BLaER1 (cell line): ENCODE results near the gene HYCC2.
"Not testable (repeated sequence)": the region's sequence is repeated elsewhere in the genome, so short reads cannot be mapped to it uniquely, and the experiment has no call there.

Source experiments
- H3K27ac ChIP-seq: shearing (Covaris generic); formaldehyde crosslinking; 2 replicates; pipeline ENCODE4 v1.8.1; 2022
- H3K27me3 ChIP-seq: shearing (Covaris generic); formaldehyde crosslinking; 2 replicates; pipeline ENCODE4 v1.8.1; 2022
- H3K36me3 ChIP-seq: shearing (Covaris generic); formaldehyde crosslinking; 2 replicates; pipeline ENCODE4 v1.8.1; 2022
- H3K4me1 ChIP-seq: shearing (Covaris generic); formaldehyde crosslinking; 2 replicates; pipeline ENCODE4 v1.8.1; 2022
- H3K4me2 ChIP-seq: shearing (Covaris generic); formaldehyde crosslinking; 2 replicates; pipeline ENCODE4 v1.8.1; 2022
- H3K4me3 ChIP-seq: shearing (Covaris generic); formaldehyde crosslinking; 2 replicates; pipeline ENCODE4 v1.8.1; 2022
- H3K9ac ChIP-seq: shearing (Covaris generic); formaldehyde crosslinking; 2 replicates; pipeline ENCODE4 v1.8.1; 2022
- H3K9me3 ChIP-seq: shearing (Covaris generic); formaldehyde crosslinking; 2 replicates; pipeline ENCODE4 v1.8.1; 2022
- H4K20me1 ChIP-seq: shearing (Covaris generic); formaldehyde crosslinking; 2 replicates; pipeline ENCODE4 v1.8.1; 2022
- Cebpa-rat ChIP-seq: shearing (Covaris generic); IDR thresholded peaks from 2 replicates; pipeline ENCODE4 v1.8.1; 2022

Gene HYCC2

DNA sequence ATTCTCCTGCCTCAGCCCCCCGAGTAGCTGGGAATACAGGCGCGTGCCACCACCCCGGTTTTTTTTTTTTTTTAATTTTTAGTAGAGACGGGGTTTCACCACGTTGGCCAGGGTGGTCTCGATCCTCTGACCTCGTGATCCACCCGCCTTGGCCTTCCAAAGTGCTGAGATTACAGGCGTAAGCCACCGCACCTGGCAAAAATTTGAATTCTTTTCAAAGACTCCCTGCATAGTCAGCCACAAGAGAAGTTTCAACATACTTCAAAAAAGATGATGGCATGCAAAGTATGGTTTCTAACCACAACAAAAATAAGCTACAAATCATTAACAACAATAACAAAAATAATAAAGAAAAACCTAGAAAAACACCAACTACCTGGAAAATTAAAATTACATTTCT, 22.0 kb downstream of the HYCC2 start:
- H3K4me3 ChIP-seq: no peak overlapping the region
- H3K27me3 ChIP-seq: no peaks in the 10 kb centered on the region
- peaks cover 25% of the 10 kb centered on the region for H3K9me3 ChIP-seq
- H3K27ac ChIP-seq: no peak overlapping the region
- no peak overlapping the region for H3K9ac ChIP-seq
- H3K36me3 ChIP-seq: peaks cover 45% of the 10 kb centered on the region
- no peak overlapping the region for H3K4me2 ChIP-seq
- H4K20me1 ChIP-seq: peaks cover 29% of the 10 kb centered on the region; the same call in 1 of the 2 replicates
- no peak for TF ChIP-seq Cebpa-rat
- H3K4me1 ChIP-seq: no peaks in the 10 kb centered on the region

DNA sequence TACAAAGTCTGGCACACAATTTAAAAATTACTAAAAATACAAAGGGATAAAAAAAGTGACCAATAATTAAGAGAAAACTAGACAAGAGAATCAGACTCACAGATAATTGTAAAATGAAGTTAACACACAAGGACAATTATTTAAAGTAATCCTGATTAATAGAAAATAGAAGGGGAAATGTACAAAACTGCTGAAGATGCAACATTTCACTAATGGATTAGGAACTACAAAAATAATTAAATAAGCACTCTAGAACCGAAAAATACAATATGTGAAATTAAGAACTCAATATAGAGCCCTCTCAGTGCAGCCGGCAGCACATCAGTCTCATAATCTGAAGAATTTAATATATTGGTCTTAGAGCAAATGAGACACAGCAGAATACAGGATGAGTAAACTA, 24.6 kb downstream of the HYCC2 start:
- peaks cover 10% of the 10 kb centered on the region; the same call in 1 of the 2 replicates for H4K20me1 ChIP-seq
- peaks cover 42% of the 10 kb centered on the region for H3K36me3 ChIP-seq
- H3K9ac ChIP-seq: no peak overlapping the region
- H3K27ac ChIP-seq: no peak overlapping the region
- no peak for TF ChIP-seq Cebpa-rat
- H3K4me1 ChIP-seq: no peaks in the 10 kb centered on the region
- H3K4me3 ChIP-seq: no peak overlapping the region
- no peaks in the 10 kb centered on the region for H3K27me3 ChIP-seq
- H3K9me3 ChIP-seq: peaks cover 42% of the 10 kb centered on the region
- no peak overlapping the region for H3K4me2 ChIP-seq

DNA sequence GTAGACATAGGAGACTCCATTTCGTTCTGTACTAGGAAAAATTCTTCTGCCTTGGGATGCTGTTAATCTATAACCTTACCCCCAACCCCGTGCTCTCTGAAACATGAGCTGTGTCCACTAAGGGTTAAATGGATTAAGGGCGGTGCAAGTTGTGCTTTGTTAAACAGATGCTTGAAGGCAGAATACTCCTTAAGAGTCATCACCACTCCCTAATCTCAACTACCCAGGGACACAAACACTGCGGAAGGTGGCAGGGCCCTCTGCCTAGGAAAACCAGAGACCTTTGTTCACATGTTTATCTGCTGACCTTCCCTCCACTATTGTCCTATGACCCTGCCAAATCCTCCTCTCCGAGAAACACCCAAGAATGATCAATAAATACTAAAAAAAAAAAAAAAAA, 28.4 kb downstream of the HYCC2 start:
- Histone ChIP-seq H3K36me3 (peaks cover 36% of the 10 kb centered on the region), H3K9me3 (peaks cover 31% of the 10 kb centered on the region)
- H3K4me1 ChIP-seq, H3K4me2 ChIP-seq, H3K9ac ChIP-seq, H3K4me3 ChIP-seq, H3K27me3 ChIP-seq, H3K27ac ChIP-seq, H4K20me1 ChIP-seq: not testable (repeated sequence)

DNA sequence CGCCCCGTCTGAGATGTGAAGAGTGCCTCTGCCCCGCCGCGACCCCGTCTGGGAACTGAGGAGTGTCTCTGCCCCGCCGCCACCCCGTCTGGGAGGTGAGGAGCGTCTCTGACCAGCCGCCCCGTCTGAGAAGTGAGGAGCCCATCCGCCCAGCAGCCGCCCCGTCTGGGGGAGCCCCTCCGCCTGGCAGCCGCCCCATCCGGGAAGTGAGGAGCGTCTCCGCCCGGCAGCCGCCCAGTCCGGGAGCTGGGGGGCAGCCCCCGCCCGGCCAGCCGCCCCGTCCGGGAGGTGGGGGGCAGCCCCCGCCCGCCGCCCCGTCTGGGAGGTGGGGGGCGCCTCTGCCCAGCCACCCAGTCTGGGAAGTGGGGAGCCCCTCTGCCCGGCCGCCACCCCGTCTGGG, 29.0 kb downstream of the HYCC2 start:
- not testable (repeated sequence) for H3K9ac ChIP-seq, H3K4me1 ChIP-seq, H3K27ac ChIP-seq, H4K20me1 ChIP-seq, H3K27me3 ChIP-seq, H3K4me3 ChIP-seq, H3K4me2 ChIP-seq
- peaks cover 26% of the 10 kb centered on the region for H3K9me3 ChIP-seq
- H3K36me3 ChIP-seq: peaks cover 36% of the 10 kb centered on the region

DNA sequence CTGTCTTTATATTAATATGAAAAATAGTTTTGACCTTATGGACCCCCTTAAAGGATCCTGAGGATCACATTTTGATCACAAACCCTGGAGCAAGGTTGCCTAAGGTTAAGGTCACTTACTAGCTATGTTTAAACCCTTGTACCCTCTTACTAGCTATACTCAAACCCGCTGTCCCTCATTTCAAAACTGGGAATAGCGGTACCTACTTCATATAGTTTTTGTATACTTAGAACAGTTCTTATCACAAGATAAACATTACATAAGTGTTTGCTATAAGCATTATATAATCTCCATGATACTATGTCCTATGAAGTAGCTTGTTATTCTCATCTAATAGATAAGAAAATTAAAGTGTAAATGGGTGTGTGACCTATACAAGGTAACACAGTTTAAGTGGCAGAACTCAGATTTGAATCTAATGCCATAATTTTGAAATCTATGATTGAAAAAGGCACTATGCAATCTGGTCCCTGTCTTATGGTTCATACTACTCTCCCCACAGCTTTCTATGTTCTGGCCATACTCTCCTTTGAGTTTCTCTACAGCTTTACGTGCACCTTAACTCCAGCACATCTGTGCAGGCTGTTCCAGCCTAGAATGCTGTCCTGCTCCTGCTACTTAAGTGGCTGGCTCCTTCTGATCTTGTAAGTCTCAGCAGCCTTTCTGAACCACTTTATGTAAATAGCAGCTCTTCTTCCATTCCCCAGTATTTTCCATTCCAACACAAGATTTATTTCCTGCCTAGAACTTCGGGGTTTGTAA, 30.4 kb downstream of the HYCC2 start:
- no peak overlapping the region for H3K27ac ChIP-seq
- no peaks in the 10 kb centered on the region for H3K27me3 ChIP-seq
- H3K9ac ChIP-seq: no peak overlapping the region
- TF ChIP-seq Cebpa-rat: no peak
- peaks cover 25% of the 10 kb centered on the region for H3K9me3 ChIP-seq
- no peaks in the 10 kb centered on the region for H3K4me1 ChIP-seq
- no peak overlapping the region for H3K4me2 ChIP-seq
- peaks cover 36% of the 10 kb centered on the region for H3K36me3 ChIP-seq
- no peak overlapping the region for H3K4me3 ChIP-seq
- no peaks in the 10 kb centered on the region for H4K20me1 ChIP-seq

DNA sequence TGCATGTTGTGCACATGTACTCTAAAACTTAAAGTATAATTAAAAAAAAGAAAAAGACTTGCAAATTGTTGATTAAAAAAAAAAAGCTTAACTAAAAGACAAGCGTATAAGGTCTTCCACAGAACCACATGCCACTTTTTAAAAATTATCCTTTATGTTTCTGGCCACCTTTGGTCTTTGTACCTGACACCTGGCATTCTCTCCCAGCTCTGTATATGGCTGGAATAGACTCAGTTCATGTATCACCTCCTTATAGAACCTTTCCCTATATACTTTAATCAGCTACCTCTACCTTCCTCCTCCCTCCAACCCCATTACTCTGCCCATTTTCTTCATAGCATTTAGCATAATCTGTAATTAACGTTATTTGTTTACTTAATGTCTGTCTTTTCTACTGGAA, 32.6 kb downstream of the HYCC2 start:
- peaks cover 30% of the 10 kb centered on the region for H3K36me3 ChIP-seq
- H3K9ac ChIP-seq: no peak overlapping the region
- H3K27me3 ChIP-seq: no peaks in the 10 kb centered on the region
- H3K4me1 ChIP-seq: no peaks in the 10 kb centered on the region
- no peak for TF ChIP-seq Cebpa-rat
- H3K4me3 ChIP-seq: no peak overlapping the region
- H3K4me2 ChIP-seq: no peak overlapping the region
- H3K9me3 ChIP-seq: peaks cover 34% of the 10 kb centered on the region
- no peaks in the 10 kb centered on the region for H4K20me1 ChIP-seq
- H3K27ac ChIP-seq: no peak overlapping the region

DNA sequence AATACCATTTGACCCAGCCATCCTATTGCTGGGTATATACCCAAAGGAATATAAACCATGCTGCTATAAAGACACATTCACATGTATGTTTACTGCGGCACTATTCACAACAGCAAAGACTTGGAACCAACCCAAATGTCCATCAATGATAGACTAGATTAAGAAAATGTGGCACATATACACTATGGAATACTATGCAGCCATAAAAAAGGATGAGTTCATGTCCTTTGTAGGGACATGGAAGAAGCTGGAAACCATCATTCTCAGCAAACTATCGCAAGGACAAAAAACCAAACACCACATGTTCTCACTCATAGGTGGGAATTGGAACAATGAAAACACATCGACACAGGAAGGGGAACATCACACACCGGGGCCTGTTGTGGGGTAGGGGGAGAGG, 33.1 kb downstream of the HYCC2 start:
- not testable (repeated sequence) for H3K4me1 ChIP-seq, H3K27ac ChIP-seq, H4K20me1 ChIP-seq, H3K9ac ChIP-seq, H3K4me2 ChIP-seq, H3K4me3 ChIP-seq, H3K27me3 ChIP-seq
- peaks cover 25% of the 10 kb centered on the region for H3K36me3 ChIP-seq
- H3K9me3 ChIP-seq: peaks cover 33% of the 10 kb centered on the region

DNA sequence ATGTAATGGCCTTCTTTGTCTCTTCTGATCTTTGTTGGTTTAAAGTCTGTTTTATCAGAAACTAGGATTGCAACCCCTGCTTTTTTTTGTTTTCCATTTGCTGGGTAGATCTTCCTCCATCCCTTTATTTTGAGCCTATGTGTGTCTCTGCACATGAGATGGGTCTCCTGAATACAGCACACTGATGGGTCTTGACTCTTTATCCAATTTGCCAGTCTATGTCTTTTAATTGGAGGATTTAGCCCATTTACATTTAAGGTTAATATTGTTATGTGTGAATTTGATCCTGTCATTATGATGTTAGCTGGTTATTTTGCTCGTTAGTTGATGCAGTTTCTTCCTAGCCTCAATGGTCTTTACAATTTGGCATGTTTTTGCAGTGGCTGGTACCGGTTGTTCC, 37.1 kb downstream of the HYCC2 start:
- Histone ChIP-seq H3K9me3 (peaks cover 27% of the 10 kb centered on the region), H3K36me3 (peaks cover 21% of the 10 kb centered on the region)
- H3K4me2 ChIP-seq, H3K4me1 ChIP-seq, H4K20me1 ChIP-seq, H3K9ac ChIP-seq, H3K27me3 ChIP-seq, H3K4me3 ChIP-seq, H3K27ac ChIP-seq: not testable (repeated sequence)

DNA sequence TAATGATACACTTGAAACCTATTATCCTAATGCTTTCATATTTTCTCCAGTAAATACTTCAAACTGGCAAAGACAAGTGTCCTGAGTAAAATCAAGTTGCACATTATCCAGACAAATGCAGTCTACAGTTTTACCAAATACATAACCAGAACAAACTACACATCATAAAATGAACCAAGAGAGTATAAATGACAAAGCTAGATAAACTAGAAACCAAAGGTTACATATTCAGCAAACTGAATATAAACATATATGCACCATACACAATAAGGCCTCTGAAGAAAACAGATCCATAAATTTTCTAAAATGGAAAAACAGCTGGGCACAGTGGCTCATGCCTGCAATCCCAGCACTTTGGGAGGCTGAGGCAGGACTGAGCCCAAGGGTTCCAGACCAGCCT, 47.0 kb downstream of the HYCC2 start:
- H3K4me1 ChIP-seq: no peaks in the 10 kb centered on the region
- peaks cover 20% of the 10 kb centered on the region for H3K9me3 ChIP-seq
- no peak overlapping the region for H3K9ac ChIP-seq
- H3K4me3 ChIP-seq: no peak overlapping the region
- H3K27me3 ChIP-seq: no peaks in the 10 kb centered on the region
- no peak for TF ChIP-seq Cebpa-rat
- no peak overlapping the region for H3K27ac ChIP-seq
- no peaks in the 10 kb centered on the region; the same call in 1 of the 2 replicates for H4K20me1 ChIP-seq
- H3K36me3 ChIP-seq: peaks cover 23% of the 10 kb centered on the region
- H3K4me2 ChIP-seq: no peak overlapping the region

DNA sequence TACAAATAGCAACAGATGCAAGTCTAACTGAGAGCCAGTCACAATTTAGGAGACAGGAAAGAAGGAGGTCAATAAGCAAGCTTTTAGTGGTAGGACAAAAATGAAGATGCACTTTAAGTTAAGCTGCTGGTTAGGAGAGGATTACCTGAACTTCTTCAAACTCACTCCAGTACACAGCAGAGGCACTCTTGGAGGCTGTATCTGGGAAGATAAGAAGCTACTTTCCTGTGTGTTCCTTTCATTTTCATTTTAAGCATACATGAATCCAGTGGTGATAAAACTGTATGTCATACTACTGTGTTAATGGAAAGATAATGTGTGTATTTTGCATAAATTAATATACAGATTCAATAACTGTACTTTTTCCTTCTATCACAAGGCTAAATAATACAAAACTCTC, 49.6 kb downstream of the HYCC2 start:
- 0 out of 2 replicates have a peak, but pooled peaks cover 5% of the 10 kb centered on the region for H3K9me3 ChIP-seq
- H3K27ac ChIP-seq: no peak overlapping the region
- H3K4me2 ChIP-seq: no peak overlapping the region
- H3K27me3 ChIP-seq: no peaks in the 10 kb centered on the region
- H4K20me1 ChIP-seq: no peaks in the 10 kb centered on the region; the same call in 1 of the 2 replicates
- H3K4me1 ChIP-seq: no peaks in the 10 kb centered on the region
- no peak for TF ChIP-seq Cebpa-rat
- H3K9ac ChIP-seq: no peak overlapping the region
- peaks cover 27% of the 10 kb centered on the region for H3K36me3 ChIP-seq
- no peak overlapping the region for H3K4me3 ChIP-seq
